ENCODE results near the gene RTL9.

- TF ChIP-seq POLR2A (IDR thresholded peaks at IDR 0.05) (no peak), EP300 (IDR thresholded peaks at IDR 0.05) (no peak), CTCF (IDR thresholded peaks at IDR 0.05) (no peak), POLR2AphosphoS5 (IDR thresholded peaks at IDR 0.05) (peak in 2 of 3 donors; percentile 26 to 29)
Observed at GRCh38 chrX:110338935-110339334, 19.7 kb upstream of the RTL9 start.

Measured in stomach (tissue), 4 donors.